HepG2 (cell line): ENCODE measurements around the gene DSN1. TPM values are rescaled to one million over a fixed set of nuclear protein-coding genes. Genes with fewer than 3 reads are reported as not detected.

ENCODE experiments used
- ATAC-seq: fragments of 200-7000 bp; cut with Tn5 transposase; 3 replicates; pipeline ENCODE4 v1.9.1; 2020; ENCODE audit warnings: mild to moderate bottlenecking, moderate library complexity
- BruUV-seq: library from RNA; stranded (reverse); fragments of 400-500 nt; replicated peaks from 2 replicates; lab custom pipeline; 2021; lab: Mats Ljungman, UMichigan
- CTCF ChIA-PET: fragments of 300-600 bp; formaldehyde crosslinking; extraction: SDS; loops from one replicate; lab custom pipeline; 2021; ENCODE audit warnings: low total read pairs, inconsistent platforms, low intra/inter-chr PET ratio; lab: Yijun Ruan, JAX
- POLR2A ChIA-PET: fragments of 350-600 bp; sonication (Branson Sonifier 250); formaldehyde crosslinking; loops from one replicate; lab custom pipeline; 2020; ENCODE audit warnings: antibody characterized with exemption, inconsistent platforms; lab: Yijun Ruan, JAX
- DNase-seq: peaks from one replicate; pipeline ENCODE4 v3.0.0-alpha.2; 2015; ENCODE audit warnings: low spot score
- FAIRE-seq: peaks from 3 replicates; lab custom pipeline; 2011; peaks lifted over from hg19 to GRCh38; lab: Jason Lieb, UNC
- H2AFZ ChIP-seq: one replicate; pipeline ENCODE4 v1.6.1; 2011; ENCODE audit warnings: low read length, inconsistent platforms
- H3K27ac ChIP-seq: fragments of 300-600 bp; 3 replicates; pipeline ENCODE4 v1.8.0; 2011; ENCODE audit warnings: mixed run types, mild to moderate bottlenecking, mixed read lengths, low read length, inconsistent platforms; ENCODE audit not compliant: insufficient read depth; ENCODE audit errors: extremely low read length
- H3K27me3 ChIP-seq, 2 experiments: fragments of 200-600 bp in 1 of 2; 2 replicates in 1 of 2; 3 replicates in 1 of 2; pipeline versions ENCODE4 v1.6.0 to v1.8.0; 2011; ENCODE audit warnings: low read length in 2 of 2, mild to moderate bottlenecking in 2 of 2, moderate library complexity in 2 of 2, inconsistent platforms in 1 of 2; ENCODE audit not compliant: insufficient read depth in 2 of 2, control insufficient read depth in 1 of 2
- H3K36me3 ChIP-seq, 2 experiments: fragments of 200-600 bp in 1 of 2; replicated peaks in 1 of 2; 2 replicates in 1 of 2; 3 replicates in 1 of 2; pipeline versions ENCODE4 v1.5.1 to v1.8.0; 2011; ENCODE audit warnings: low read length in 2 of 2, inconsistent platforms in 1 of 2; ENCODE audit not compliant: insufficient read depth in 2 of 2, control insufficient read depth in 1 of 2
- H3K4me1 ChIP-seq: 2 replicates; pipeline ENCODE4 v1.5.1; 2012; ENCODE audit warnings: low read length, inconsistent platforms; ENCODE audit not compliant: insufficient read depth
- H3K4me2 ChIP-seq: 2 replicates; pipeline ENCODE4 v1.6.0; 2011; ENCODE audit warnings: low read depth, low read length, inconsistent platforms
- H3K4me3 ChIP-seq, 3 experiments: fragments of 200-600 bp in 1 of 3; sonication (generic), shearing (Covaris generic) in 1 of 3; replicated peaks in 1 of 3; 2 replicates each; pipeline ENCODE4 v1.5.1; 2011 to 2016; ENCODE audit warnings: low read length in 3 of 3, inconsistent platforms in 2 of 3, low read depth in 2 of 3, mild to moderate bottlenecking in 2 of 3, control low read depth in 1 of 3, mixed read lengths in 1 of 3; ENCODE audit not compliant: insufficient read depth in 1 of 3
- H3K79me2 ChIP-seq: one replicate; pipeline ENCODE4 v1.6.1; 2011; ENCODE audit warnings: low read length, inconsistent platforms; ENCODE audit not compliant: insufficient read depth
- H3K9ac ChIP-seq: 2 replicates; pipeline ENCODE4 v1.6.0; 2011; ENCODE audit warnings: mild to moderate bottlenecking, low read depth, low read length, inconsistent platforms; ENCODE audit not compliant: insufficient read depth
- H3K9me3 ChIP-seq: 2 replicates; pipeline ENCODE4 v1.5.1; 2012; ENCODE audit warnings: mild to moderate bottlenecking, low read length
- H4K20me1 ChIP-seq: 2 replicates; pipeline ENCODE4 v1.6.0; 2011; ENCODE audit warnings: inconsistent platforms, mild to moderate bottlenecking, low read length, moderate library complexity; ENCODE audit not compliant: insufficient read depth
- ARID4A ChIP-seq: sonication (generic); formaldehyde crosslinking; IDR thresholded peaks from 2 replicates; pipeline ENCODE4 v1.5.0; 2020; ENCODE audit warnings: mild to moderate bottlenecking, missing genetic modification reagents, borderline replicate concordance
- FOXC1 ChIP-seq: sonication (generic); formaldehyde crosslinking; IDR thresholded peaks from 2 replicates; pipeline ENCODE4 v1.8.0; 2022; ENCODE audit warnings: mild to moderate bottlenecking, missing genetic modification reagents, borderline replicate concordance
- FOXK1 ChIP-seq: sonication (generic); formaldehyde crosslinking; IDR thresholded peaks from 2 replicates; pipeline ENCODE4 v1.4.0; 2020; ENCODE audit warnings: low read depth, missing genetic modification reagents, borderline replicate concordance
- FOXK2 ChIP-seq: fragments of 450-650 bp; IDR thresholded peaks from 2 replicates; pipeline ENCODE4 v1.6.1; 2016
- GPBP1L1 ChIP-seq: sonication (generic); formaldehyde crosslinking; IDR thresholded peaks from 2 replicates; pipeline ENCODE4 v1.5.0; 2020; ENCODE audit warnings: mild to moderate bottlenecking, missing genetic modification reagents
- MTF2 ChIP-seq: sonication (generic); formaldehyde crosslinking; IDR thresholded peaks from 2 replicates; pipeline ENCODE4 v1.5.0; 2020; ENCODE audit warnings: missing genetic modification reagents, borderline replicate concordance
- RELA ChIP-seq: sonication (generic); formaldehyde crosslinking; IDR thresholded peaks from 2 replicates; pipeline ENCODE4 v1.4.0; 2020; ENCODE audit warnings: missing genetic modification reagents
- TARDBP ChIP-seq: sonication (generic); formaldehyde crosslinking; IDR thresholded peaks from 2 replicates; pipeline ENCODE4 v1.8.0; 2022; ENCODE audit warnings: mild to moderate bottlenecking, missing genetic modification reagents
- UBTF ChIP-seq: sonication (generic); formaldehyde crosslinking; IDR thresholded peaks from 2 replicates; pipeline ENCODE4 v1.4.0; 2020; ENCODE audit warnings: mild to moderate bottlenecking, missing genetic modification reagents
- ZFP36L1 ChIP-seq: sonication (generic); formaldehyde crosslinking; IDR thresholded peaks from 2 replicates; pipeline ENCODE4 v1.8.0; 2022; ENCODE audit warnings: mild to moderate bottlenecking, missing genetic modification reagents, moderate library complexity
- ZNF644 ChIP-seq: IDR thresholded peaks from 2 replicates; pipeline ENCODE4 v1.6.1; 2016; ENCODE audit warnings: low read depth
- ZNF841 ChIP-seq: sonication (generic); formaldehyde crosslinking; IDR thresholded peaks from 2 replicates; pipeline ENCODE4 v1.8.1; 2023; ENCODE audit warnings: missing genetic modification reagents, borderline replicate concordance
- WGBS: methylation state at CpG from one replicate; pipeline ENCODE4 v1.1.6; 2017; ENCODE audit warnings: low lambda C conversion rate; 5-methylcytosine and 5-hydroxymethylcytosine counted together
- in situ Hi-C: cut with HindIII; loops from 2 replicates; pipeline ENCODE4 v1.10.0; 2017; ENCODE audit warnings: low pct_unique_long_range_greater_than_20kb; ENCODE audit not compliant: extremely low pct_ligation_motif_present
- intact Hi-C: fragments of 100-400 bp; cut with micrococcal nuclease; formaldehyde crosslinking; loops from one replicate; pipeline ENCODE4 v1.10.0; 2022; ENCODE audit not compliant: unreplicated experiment
- polyA plus RNA-seq, 8 experiments: library from polyadenylated mRNA; depleted of rRNA in 3 of 8; stranded (reverse) in 7 of 8; unstranded in 1 of 8; fragments of >200 nt; fragmentation: Illumina TruSeq in 4 of 8; extraction: Trizol in 4 of 8; gene quantifications; 2 replicates each; pipeline versions ENCODE4 v1.2.1 to v1.2.3, GENCODE V29; 2011 to 2016; ENCODE audit warnings: low read depth in 4 of 8, missing spikeins in 1 of 8, mixed read lengths in 1 of 8; ENCODE audit not compliant: insufficient read depth in 1 of 8
- total RNA-seq, 5 experiments: library from RNA; depleted of rRNA; stranded (reverse); fragments of >200 nt; fragmentation: Illumina TruSeq; extraction: Trizol; gene quantifications; 2 replicates each; pipeline ENCODE4 v1.2.3, GENCODE V29; 2016; ENCODE audit warnings: low read depth in 1 of 5
- TF ChIP-seq, protein P1 (sequence below): IDR thresholded peaks from 2 replicates; pipeline ENCODE4 v1.6.1; 2016

The DSN1 gene
- total and polyA plus RNA-seq, 2 of the 13 experiments (the other 11 are each of a cell fraction or from before 2014, with no cell fraction given) = 18.7 to 53.7 TPM

DNA sequence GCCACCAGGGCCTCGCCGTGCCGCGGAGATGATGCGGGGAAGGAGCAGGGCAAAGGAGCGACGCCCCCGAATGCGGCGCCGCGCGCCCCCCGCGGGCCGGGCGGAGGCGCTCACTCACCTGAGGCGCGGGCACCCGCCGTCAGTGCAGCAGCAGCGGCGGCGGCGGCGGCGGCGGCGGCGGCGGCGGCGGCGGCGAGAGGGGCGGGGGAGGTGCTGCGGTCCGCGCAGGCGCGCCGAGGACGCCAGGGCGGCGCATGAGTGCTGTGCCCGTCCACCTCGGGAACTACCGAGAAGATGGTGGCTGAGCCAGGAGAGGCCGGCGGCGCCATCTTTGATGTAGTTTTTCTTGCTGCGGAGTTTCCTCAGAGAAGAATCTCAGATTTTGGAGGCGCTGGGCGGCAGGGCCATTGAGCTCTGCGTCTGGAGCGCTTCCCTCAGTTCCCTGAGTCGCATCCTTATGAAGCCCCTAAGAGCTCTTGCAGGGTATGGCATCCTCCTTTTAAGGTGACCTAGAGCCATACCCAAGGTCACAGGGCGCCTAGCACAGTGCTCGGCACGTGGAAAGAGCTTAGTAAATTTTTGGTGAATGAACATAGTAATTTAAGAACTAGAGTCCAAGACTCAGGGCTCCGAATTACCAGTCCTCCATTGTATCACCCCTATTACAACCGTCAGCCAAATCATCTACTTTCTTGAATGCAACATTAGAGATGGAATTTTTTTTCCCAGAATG is 27.5 kb downstream of the DSN1 start, which contains the start of gene NDRG3:
TSS of gene NDRG3 (minus strand) at position 164 of the 733 bp plus-strand sequence. CDS start 24,355 bp downstream, outside the sequence.
- POLR2A ChIA-PET = interaction anchor here (0.6 to 2.7 kb wide), 14 partner anchors 9 to 140 kb away, joined by 3 to 19 read pairs (median 4); partner anchors contain the start of genes DSN1, RAB5IF and TLDC2
- intact Hi-C loops (no loop called here), in situ Hi-C loops (no loop called here)
- FAIRE-seq (peak; percentile 58), DNase-seq (peak; percentile 96), ATAC-seq (peak; percentile 87)
- peak within 1 kb of the TSS; percentile 94 for H2AFZ ChIP-seq
- 10% methylated on average over 23 of the region's 63 CpGs for WGBS
- peak within 1 kb of the TSS; percentile 75 to 98 (median 93) for H3K4me3 ChIP-seq
- peak within 1 kb of the TSS; percentile 100 for H3K4me2 ChIP-seq
- no peaks in the 10 kb centered on the region; a peak in 1 of 5 replicates for H3K27me3 ChIP-seq
- peaks cover 18% of the 10 kb centered on the region for H3K4me1 ChIP-seq
- no peaks in the 10 kb centered on the region for H3K36me3 ChIP-seq
- no TSS peak for BruUV-seq
- H3K9me3 ChIP-seq = no peaks in the 10 kb centered on the region
- H3K9ac ChIP-seq = peak within 1 kb of the TSS; percentile 78
- peak within 1 kb of the TSS; percentile 70 for H3K27ac ChIP-seq
- no peaks in the 10 kb centered on the region for H4K20me1 ChIP-seq
- peaks cover 11% of the 10 kb centered on the region for H3K79me2 ChIP-seq
- CTCF ChIA-PET = no interaction called here
- no peak for TF ChIP-seq TARDBP (CRISPR knock-in tag)
- no peak for TF ChIP-seq GPBP1L1 (CRISPR knock-in tag)
- no peak for TF ChIP-seq FOXK1 (CRISPR knock-in tag)
- peak; percentile 43; the same call in 1 of the 2 replicates for TF ChIP-seq FOXC1 (CRISPR knock-in tag)
- no peak for TF ChIP-seq ZNF644 (CRISPR knock-in tag)
- TF ChIP-seq RELA (CRISPR knock-in tag) = 0 out of 2 replicates have a peak, but pooled peaks have one; percentile 3
- no peak for TF ChIP-seq ZFP36L1 (CRISPR knock-in tag)
- TF ChIP-seq, protein P1, sequence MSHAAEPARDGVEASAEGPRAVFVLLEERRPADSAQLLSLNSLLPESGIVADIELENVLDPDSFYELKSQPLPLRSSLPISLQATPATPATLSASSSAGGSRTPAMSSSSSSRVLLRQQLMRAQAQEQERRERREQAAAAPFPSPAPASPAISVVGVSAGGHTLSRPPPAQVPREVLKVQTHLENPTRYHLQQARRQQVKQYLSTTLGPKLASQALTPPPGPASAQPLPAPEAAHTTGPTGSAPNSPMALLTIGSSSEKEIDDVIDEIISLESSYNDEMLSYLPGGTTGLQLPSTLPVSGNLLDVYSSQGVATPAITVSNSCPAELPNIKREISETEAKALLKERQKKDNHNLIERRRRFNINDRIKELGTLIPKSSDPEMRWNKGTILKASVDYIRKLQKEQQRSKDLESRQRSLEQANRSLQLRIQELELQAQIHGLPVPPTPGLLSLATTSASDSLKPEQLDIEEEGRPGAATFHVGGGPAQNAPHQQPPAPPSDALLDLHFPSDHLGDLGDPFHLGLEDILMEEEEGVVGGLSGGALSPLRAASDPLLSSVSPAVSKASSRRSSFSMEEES = 0 out of 2 replicates have a peak, but pooled peaks have one; percentile 19
- no peak for TF ChIP-seq ZNF841 (CRISPR knock-in tag)
- no peak for TF ChIP-seq FOXK2
- TF ChIP-seq ARID4A = peak; percentile 32
- no peak; the same call in 1 of the 2 replicates for TF ChIP-seq UBTF (CRISPR knock-in tag)
- TF ChIP-seq MTF2 (CRISPR knock-in tag) = 0 out of 2 replicates have a peak, but pooled peaks have one; percentile 36
